ENCODE results near the gene MTG2.

DNA sequence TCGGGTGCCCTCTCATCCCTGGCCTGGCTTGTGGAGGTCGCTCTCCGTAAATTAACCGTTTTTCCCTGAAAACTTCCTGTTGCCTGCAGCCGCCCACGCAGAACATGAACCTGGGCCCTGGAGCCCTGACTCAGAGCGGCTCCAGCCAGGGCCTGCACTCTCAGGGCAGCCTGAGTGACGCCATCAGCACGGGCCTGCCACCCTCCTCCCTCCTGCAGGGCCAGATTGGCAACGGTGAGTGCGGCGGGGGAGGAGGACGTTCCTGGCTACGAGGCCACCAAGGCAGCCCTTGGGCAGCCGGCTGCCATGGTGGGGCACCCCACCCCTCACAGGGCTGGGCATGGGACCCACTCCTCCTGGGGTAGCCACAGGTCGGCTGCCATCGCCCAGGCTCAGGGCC lies 21.5 kb upstream of the MTG2 start:
- TF ChIP-seq, protein P1, sequence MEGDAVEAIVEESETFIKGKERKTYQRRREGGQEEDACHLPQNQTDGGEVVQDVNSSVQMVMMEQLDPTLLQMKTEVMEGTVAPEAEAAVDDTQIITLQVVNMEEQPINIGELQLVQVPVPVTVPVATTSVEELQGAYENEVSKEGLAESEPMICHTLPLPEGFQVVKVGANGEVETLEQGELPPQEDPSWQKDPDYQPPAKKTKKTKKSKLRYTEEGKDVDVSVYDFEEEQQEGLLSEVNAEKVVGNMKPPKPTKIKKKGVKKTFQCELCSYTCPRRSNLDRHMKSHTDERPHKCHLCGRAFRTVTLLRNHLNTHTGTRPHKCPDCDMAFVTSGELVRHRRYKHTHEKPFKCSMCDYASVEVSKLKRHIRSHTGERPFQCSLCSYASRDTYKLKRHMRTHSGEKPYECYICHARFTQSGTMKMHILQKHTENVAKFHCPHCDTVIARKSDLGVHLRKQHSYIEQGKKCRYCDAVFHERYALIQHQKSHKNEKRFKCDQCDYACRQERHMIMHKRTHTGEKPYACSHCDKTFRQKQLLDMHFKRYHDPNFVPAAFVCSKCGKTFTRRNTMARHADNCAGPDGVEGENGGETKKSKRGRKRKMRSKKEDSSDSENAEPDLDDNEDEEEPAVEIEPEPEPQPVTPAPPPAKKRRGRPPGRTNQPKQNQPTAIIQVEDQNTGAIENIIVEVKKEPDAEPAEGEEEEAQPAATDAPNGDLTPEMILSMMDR (IDR thresholded peaks at IDR 0.05; ENCODE audit: low read depth, low read length, missing input control), result no peak
- TF ChIP-seq RAD21 (IDR thresholded peaks at IDR 0.05) (no peak), HNF4G (IDR thresholded peaks at IDR 0.05) (no peak), TAF1 (conservative IDR thresholded peaks at IDR 0.05) (no peak)

Measured in liver (tissue), 3 donors.